ENCODE measurements around the gene VEPH1.
"Not testable (repeated sequence)": the region's sequence is repeated elsewhere in the genome, so short reads cannot be mapped to it uniquely, and the experiment has no call there.

The VEPH1 gene

GRCh38 chr3:157350651-157351050 lies 152.6 kb downstream of the VEPH1 start:
- not testable (repeated sequence) for DNase-seq (ENCODE audit: low read depth in 2 of 2)

GRCh38 chr3:157348304-157349075 lies 154.7 kb downstream of the VEPH1 start:
- DNase-seq (ENCODE audit: low read depth in 2 of 2), result not testable (repeated sequence)

- DNase-seq (ENCODE audit: low read depth in 2 of 2), result no peak
Measured at GRCh38 chr3:157347577-157348303, 155.5 kb downstream of the VEPH1 start.

GRCh38 chr3:157336252-157337009 lies 166.8 kb downstream of the VEPH1 start:
- no peak for DNase-seq (ENCODE audit: low read depth in 2 of 2)

- no peak for DNase-seq (ENCODE audit: low read depth in 2 of 2)
Measured at GRCh38 chr3:157335233-157336076, 167.8 kb downstream of the VEPH1 start.

- no peak for DNase-seq (ENCODE audit: low read depth in 2 of 2)
Measured at GRCh38 chr3:157333551-157333991, 169.6 kb downstream of the VEPH1 start.

DNA sequence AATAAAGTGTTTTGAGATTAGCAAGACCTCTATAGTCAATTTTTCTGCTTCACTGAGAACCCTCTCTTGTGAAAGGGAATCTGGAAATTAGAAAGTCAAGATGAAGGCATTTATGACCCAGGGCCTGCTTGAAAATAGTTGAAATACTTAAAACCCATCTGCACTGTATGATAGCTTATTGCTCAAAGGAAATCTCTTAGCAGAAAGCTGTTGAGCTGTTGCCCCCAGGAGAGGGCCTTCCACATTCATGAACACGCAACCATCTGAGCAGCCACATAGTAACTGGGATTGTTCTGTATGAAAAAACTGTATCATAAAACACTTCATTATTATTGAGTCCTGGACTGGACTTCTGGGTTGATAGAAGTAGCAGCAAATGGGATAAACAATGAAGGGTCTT lies 173.0 kb downstream of the VEPH1 start:
- no peak for DNase-seq (ENCODE audit: low read depth in 2 of 2)

DNA sequence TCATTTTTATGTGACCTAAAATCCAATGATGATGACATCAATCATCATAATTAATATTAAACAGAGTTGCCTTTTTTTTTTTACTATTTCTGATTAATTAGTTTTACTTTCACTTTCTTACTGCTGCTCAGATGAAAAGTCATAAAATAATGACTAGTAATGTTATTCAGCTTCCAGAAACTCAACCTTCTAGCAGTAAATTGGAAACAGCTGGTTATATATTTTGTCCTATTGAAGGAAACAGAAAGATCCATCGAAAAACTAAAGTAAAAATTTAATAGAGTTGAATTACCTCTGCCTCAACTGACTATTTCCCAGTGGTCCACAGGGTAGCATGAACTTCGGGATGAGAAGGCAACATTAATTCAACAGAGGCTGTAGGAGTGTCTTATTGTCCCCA lies 173.7 kb downstream of the VEPH1 start:
- no peak for DNase-seq (ENCODE audit: low read depth in 2 of 2)

DNA sequence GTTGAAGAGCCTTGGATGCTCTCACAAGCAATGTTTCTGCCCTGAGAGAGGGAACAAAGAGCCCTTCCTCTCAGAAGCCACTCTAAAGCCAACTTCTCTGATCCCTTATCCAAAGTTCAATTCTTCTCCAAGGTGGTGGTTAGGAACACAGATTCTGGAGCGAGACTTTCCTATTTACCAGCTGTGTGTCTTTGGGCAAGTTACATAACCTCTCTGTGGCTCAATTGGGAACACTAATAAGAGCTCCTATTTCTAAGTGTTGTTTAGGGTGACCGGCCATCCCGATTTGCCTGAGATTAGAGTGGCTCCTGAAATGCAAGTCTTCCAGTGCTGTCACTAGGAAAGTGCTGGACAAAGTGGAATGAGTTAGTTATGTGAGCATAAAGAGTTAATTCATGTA lies 175.4 kb downstream of the VEPH1 start:
- no peak for DNase-seq (ENCODE audit: low read depth in 2 of 2)

GRCh38 chr3:157327018-157327417 lies 176.2 kb downstream of the VEPH1 start:
- no peak for DNase-seq (ENCODE audit: low read depth in 2 of 2)

DNA sequence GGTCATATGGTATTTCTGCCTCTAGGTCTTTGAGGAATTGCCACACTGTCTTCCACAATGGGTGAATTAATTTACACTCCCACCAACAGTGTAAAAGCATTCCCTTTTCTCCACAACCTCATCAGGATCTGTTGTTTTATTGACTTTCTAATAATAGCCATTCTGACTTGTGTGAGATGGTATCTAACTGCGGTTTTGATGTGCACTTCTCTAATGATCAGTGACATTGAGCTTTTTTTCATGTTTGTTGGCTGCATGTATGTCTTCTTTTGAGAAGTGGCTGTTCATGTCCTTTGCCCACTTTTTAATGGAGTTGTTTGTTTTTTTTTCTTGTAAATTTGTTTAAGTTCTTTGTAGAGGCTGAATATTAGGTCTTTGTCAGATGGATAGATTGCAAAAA lies 178.3 kb downstream of the VEPH1 start:
- not testable (repeated sequence) for DNase-seq (ENCODE audit: low read depth in 2 of 2)

DNA sequence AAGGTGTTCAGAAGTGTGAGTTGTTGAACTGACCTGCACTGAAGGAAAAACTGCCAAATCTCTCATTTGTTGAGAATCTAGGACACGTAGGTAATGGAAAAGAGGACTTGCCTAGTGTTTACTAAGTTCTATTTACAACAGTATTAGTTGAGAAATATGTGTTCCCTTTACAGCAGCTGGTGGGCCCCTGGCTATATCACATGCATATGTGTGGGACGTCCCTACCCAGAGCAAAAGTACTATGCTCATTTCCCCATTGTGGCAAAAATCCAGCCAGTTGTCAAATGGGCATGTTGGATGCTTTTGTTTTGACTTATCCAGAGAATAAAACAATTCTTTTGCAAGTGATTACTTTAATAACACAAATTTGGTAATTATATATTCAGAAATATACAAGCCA lies 179.9 kb downstream of the VEPH1 start:
- no peak for DNase-seq (ENCODE audit: low read depth in 2 of 2)

DNA sequence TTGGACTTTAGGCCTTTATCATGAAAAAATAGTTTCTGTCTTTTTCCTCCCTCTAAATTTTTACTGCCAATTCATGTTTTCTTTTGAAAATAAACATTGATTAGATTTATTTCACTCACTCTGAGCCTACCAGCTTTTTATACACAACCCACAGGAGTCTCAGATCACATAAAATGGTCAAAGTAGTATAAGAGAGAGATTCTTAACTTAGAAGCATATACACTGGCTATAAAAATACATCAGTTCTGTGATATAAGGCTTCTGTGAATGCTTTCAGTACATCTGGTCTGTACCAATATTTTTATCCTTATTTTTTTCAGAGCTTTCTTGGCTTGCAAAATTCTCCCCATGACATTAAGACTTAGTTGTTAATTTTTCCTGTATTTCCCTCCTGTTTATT lies 183.5 kb downstream of the VEPH1 start:
- no peak for DNase-seq (ENCODE audit: low read depth in 2 of 2)

DNA sequence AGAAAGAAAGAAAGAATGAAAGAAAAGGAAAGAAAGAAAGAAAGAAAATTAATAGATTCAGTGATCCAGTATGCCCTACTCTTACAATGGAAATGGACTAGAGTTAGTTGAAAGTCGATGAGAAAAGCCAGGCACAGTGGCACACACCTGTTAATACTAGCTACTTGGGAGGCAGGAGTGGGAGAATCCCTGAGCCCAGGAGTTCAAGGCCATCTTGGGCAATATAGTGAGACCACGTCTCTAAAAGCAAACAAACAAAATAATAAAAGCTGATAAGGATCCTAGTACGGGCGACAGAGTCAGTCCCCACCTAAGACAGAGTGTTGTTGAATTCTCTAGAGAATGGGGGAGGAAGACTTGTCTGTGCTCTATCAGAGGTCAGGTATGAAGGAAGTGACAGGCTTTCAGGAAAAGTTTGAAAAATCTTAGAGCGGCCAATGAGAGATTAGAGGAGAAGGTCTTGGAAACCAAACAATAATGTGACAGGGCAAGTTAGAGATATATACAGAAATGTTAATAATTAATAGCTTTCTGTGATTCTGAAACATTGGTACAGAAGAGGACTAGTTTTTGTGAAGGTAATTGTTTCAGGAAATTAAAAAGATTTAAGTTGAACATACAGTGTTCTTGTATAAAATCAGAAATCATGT lies 184.5 kb downstream of the VEPH1 start:
- DNase-seq (ENCODE audit: low read depth in 2 of 2), result no peak

DNA sequence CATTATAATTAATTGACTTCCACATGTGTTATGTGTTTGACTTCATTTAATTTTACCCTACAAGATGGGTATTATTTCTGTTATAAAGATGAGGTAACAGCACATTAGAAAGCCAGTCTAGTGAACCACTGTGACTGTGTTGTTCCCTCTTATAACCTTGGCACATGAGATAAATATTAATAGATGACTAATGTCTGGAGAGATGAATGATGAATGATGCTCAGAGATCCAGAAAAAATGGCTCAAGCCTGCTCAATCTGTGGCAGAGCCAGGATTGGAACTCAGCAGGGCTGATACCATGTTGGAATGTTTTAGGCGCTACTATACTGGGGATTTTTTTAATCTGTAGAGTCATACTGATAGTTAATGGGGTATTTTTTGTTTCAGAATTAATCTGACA lies 185.3 kb downstream of the VEPH1 start:
- DNase-seq (ENCODE audit: low read depth in 2 of 2), result no peak

DNA sequence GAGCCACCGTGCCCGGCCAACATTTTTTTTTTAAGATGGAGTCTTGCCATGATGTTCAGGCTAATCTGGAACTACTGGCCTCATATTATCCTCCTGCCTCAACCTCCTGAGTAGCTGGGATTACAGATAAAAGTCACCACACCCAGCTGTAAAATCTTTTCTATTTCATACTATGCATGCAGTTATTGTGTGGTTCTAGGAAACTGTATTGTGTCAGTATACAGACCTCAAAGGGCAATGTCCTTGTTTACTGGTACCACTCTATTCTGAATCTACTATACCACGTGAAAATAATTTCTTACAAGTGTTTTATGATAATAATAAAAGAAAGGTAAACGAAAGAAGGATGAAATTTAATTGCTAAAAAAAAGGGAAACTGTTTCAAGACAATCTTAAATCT lies 190.0 kb downstream of the VEPH1 start:
- no peak for DNase-seq (ENCODE audit: low read depth in 2 of 2)

DNA sequence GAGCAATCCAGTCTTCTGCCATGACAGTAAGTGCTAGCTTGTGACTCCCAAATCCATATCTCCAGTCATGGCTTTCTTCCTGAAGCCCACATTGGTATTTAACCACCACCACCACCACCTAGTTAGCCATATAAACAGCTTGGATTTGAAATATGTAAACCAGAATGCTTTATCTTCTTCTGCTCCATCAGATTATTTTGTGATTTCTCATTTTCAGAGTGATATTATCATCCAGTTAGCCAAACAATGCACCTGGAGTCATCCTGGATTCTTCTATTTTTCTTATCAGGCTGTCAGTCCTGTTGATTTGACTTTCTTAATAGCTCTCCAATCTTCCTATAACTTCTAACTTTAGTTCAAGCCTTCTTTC lies 190.9 kb downstream of the VEPH1 start:
- no peak for DNase-seq (ENCODE audit: low read depth in 2 of 2)

DNA sequence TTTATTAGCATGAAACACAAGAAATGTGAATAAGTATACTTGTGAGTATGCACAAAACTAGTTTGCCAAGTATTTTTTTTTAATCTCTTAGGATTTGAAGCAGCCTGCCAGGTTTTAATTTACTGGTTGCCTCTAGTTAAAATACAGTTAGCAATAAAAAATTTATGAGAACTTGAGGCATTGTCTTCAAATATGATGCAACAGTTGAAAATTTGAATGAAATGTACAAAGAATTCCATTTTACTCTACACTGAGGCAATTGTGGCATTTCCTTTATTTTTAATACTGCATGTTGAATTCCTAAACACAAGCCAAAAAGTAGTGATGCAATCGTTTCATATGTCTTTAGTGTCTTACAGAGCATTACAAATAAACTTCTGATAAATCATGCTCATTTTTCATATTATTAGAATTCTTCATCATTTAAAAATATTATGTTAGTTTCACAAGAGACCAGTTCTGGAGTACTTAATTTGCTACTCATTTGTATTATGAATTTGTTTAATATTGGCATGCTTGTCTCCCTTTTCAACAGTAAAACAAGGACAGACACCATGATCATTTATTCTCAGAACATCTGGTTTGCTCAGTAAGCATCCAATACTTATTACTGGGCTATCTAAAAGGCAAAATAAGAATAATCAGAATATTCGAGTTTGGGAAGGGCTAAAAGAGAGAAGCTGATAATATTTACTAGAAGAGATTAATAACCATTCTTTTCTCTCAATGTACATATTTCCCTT lies 191.4 kb downstream of the VEPH1 start:
- DNase-seq (ENCODE audit: low read depth in 2 of 2), result no peak

DNA sequence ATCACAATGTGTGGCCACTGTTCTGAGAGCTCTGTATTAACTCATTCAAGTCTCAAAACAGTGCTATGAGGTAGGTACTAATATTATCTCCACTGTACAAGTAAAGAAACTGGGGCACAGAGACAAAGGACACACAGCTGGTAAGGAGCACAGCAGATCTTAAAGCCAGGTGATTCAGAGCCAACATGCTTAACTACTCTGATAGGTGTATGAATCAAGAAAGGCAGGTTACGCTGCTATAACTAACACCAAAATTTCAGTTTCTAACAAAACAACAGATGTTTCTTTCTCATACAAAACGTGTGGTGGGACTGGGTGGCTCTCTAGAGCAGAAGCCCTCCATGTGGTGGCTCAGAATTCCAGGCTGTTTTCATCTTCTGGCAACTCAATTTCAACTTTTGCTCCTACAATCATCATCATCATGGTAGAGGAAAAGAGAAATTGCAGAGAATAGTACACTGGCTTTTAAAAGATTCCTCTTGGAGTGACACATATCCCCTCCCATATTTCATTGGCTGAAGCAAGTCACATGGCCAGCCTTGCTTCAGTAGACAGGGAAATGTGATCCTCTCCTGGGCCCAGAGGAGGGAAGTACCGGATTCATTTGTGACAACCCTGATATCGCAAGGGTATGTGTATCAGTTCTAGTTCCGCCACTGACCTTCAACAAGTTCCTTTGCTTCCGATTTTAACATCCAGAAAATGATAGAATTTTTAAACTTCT lies 192.7 kb downstream of the VEPH1 start:
- DNase-seq (ENCODE audit: low read depth in 2 of 2), result no peak

- DNase-seq (ENCODE audit: low read depth in 2 of 2), result no peak
Measured at GRCh38 chr3:157306502-157306901, 196.7 kb downstream of the VEPH1 start.
